ENCODE measurements around the gene TFEB.
"Not testable (repeated sequence)": the region's sequence is repeated elsewhere in the genome, so short reads cannot be mapped to it uniquely, and the experiment has no call there.

TFEB gene

GRCh38 chr6:41770381-41771057 lies 35.1 kb upstream of the TFEB start:
- no peak overlapping the region for H3K27ac ChIP-seq
- TF ChIP-seq ZFX (IDR thresholded peaks at IDR 0.05; ENCODE audit: borderline replicate concordance) (no peak), CTCF (IDR thresholded peaks at IDR 0.05) (no peak)

- TF ChIP-seq ZFX (IDR thresholded peaks at IDR 0.05; ENCODE audit: borderline replicate concordance) (no peak), CTCF (IDR thresholded peaks at IDR 0.05) (no peak)
- peak overlapping the region; percentile 55; the same call in 1 of the 2 replicates for H3K27ac ChIP-seq
Measured at GRCh38 chr6:41769376-41769775, 34.0 kb upstream of the TFEB start.

GRCh38 chr6:41768545-41769308 lies 33.3 kb upstream of the TFEB start:
- H3K27ac ChIP-seq = peak overlapping the region; percentile 55
- no peak for TF ChIP-seq ZFX (IDR thresholded peaks at IDR 0.05; ENCODE audit: borderline replicate concordance)
- no peak for TF ChIP-seq CTCF (IDR thresholded peaks at IDR 0.05)

- TF ChIP-seq ZFX (IDR thresholded peaks at IDR 0.05; ENCODE audit: borderline replicate concordance) (no peak), CTCF (IDR thresholded peaks at IDR 0.05) (no peak)
- peak overlapping the region; percentile 55 for H3K27ac ChIP-seq
Measured at GRCh38 chr6:41767112-41767833, 31.9 kb upstream of the TFEB start.

- H3K27ac ChIP-seq = not testable (repeated sequence)
Measured at GRCh38 chr6:41766043-41766664, 30.7 kb upstream of the TFEB start.

GRCh38 chr6:41763470-41763869 lies 28.1 kb upstream of the TFEB start:
- no peak for TF ChIP-seq CTCF (IDR thresholded peaks at IDR 0.05)
- TF ChIP-seq ZFX (IDR thresholded peaks at IDR 0.05; ENCODE audit: borderline replicate concordance) = no peak
- H3K27ac ChIP-seq = no peak overlapping the region

- no peak for TF ChIP-seq ZFX (IDR thresholded peaks at IDR 0.05; ENCODE audit: borderline replicate concordance)
- TF ChIP-seq CTCF (IDR thresholded peaks at IDR 0.05) = no peak
- H3K27ac ChIP-seq = no peak overlapping the region
Measured at GRCh38 chr6:41759905-41760579, 24.6 kb upstream of the TFEB start.

Measured in 22Rv1 (cell line).